Suprapubic skin (tissue), 4 donors: Measurements from ENCODE around the gene SLC37A4. TPM values are rescaled to one million over a fixed set of nuclear protein-coding genes. Genes with fewer than 3 reads are reported as not detected.

Experiments used
- DNase-seq, 2 donors: peaks; one replicate each; pipeline ENCODE4 v3.0.0-alpha.2; 2019; ENCODE audit warnings: low spot score in 2 of 2
- H3K27ac ChIP-seq: fragments of 200-600 bp; sonication (generic); one replicate; pipeline ENCODE4 v1.5.1; 2019
- H3K27me3 ChIP-seq: fragments of 200-600 bp; sonication (generic); one replicate; pipeline ENCODE4 v1.5.1; 2019
- H3K36me3 ChIP-seq: fragments of 200-600 bp; sonication (generic); one replicate; pipeline ENCODE4 v1.5.1; 2019
- H3K4me1 ChIP-seq: fragments of 200-600 bp; sonication (generic); one replicate; pipeline ENCODE4 v1.5.1; 2019
- H3K4me3 ChIP-seq: fragments of 200-600 bp; sonication (generic); one replicate; pipeline ENCODE4 v1.5.1; 2019; ENCODE audit warnings: mild to moderate bottlenecking
- H3K9me3 ChIP-seq: fragments of 200-600 bp; sonication (generic); one replicate; pipeline ENCODE4 v1.5.1; 2019
- EP300 ChIP-seq: sonication (generic); formaldehyde crosslinking; IDR thresholded peaks from one replicate; pipeline ENCODE4 v1.6.1; 2017; ENCODE audit warnings: antibody characterized with exemption
- POLR2A ChIP-seq, 2 donors: fragments of 450-650 bp; IDR thresholded peaks; one replicate each; pipeline ENCODE4 v1.6.1; 2017; ENCODE audit warnings: antibody characterized with exemption in 2 of 2, mild to moderate bottlenecking in 2 of 2, moderate library complexity in 2 of 2
- POLR2AphosphoS5 ChIP-seq, 3 donors: sonication (generic); formaldehyde crosslinking; IDR thresholded peaks; one replicate each; pipeline ENCODE4 v1.6.1; 2017; ENCODE audit warnings: antibody characterized with exemption in 3 of 3
- WGBS: methylation state at CpG from one replicate; pipeline ENCODE4 v1.1.5; 2018; 5-methylcytosine and 5-hydroxymethylcytosine counted together
- total RNA-seq, 4 donors: library from RNA; depleted of rRNA; stranded (reverse); fragments of >200 nt; gene quantifications; one replicate each; pipeline ENCODE4 v1.1.0, GENCODE V29; 2016
- TF ChIP-seq, protein P1 (sequence below), 2 donors: fragments of 200-600 bp in 1 of 2; fragments of 450-650 bp in 1 of 2; sonication (generic) in 1 of 2; IDR thresholded peaks; one replicate each; pipeline ENCODE4 v1.5.1; 2016 to 2019; ENCODE audit warnings: antibody characterized with exemption in 2 of 2, mild to moderate bottlenecking in 1 of 2, moderate library complexity in 1 of 2

Gene SLC37A4
- total RNA-seq, 4 donors from 2014 or later, result 17.8 to 24.5 (median 20.5) TPM

DNA sequence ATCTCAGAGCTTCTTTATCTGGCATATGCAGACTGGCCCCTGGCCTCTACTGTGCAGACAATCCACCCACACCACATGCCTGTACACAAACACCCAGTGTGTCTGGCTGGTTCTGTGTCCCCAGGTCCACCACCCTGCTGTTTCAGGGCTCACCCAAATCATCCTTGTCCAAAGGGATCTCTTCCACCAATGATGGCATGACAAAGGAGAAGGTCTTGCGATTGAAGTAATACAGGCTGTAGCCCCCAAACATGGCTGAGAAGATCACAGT is 1.7 kb downstream of the SLC37A4 start:
- 89% methylated on average over 1 of the region's 1 CpG for WGBS
- no peaks in the 10 kb centered on the region for H3K27me3 ChIP-seq
- no peak for DNase-seq
- H3K4me3 ChIP-seq, result peak overlapping the region; percentile 88
- no peaks in the 10 kb centered on the region for H3K9me3 ChIP-seq
- H3K4me1 ChIP-seq, result peaks cover 26% of the 10 kb centered on the region
- no peak overlapping the region for H3K27ac ChIP-seq
- no peak for TF ChIP-seq POLR2AphosphoS5 (IDR thresholded peaks at IDR 0.05)
- TF ChIP-seq EP300, result no peak
- no peak for TF ChIP-seq POLR2A (IDR thresholded peaks at IDR 0.05)
- TF ChIP-seq, protein P1, sequence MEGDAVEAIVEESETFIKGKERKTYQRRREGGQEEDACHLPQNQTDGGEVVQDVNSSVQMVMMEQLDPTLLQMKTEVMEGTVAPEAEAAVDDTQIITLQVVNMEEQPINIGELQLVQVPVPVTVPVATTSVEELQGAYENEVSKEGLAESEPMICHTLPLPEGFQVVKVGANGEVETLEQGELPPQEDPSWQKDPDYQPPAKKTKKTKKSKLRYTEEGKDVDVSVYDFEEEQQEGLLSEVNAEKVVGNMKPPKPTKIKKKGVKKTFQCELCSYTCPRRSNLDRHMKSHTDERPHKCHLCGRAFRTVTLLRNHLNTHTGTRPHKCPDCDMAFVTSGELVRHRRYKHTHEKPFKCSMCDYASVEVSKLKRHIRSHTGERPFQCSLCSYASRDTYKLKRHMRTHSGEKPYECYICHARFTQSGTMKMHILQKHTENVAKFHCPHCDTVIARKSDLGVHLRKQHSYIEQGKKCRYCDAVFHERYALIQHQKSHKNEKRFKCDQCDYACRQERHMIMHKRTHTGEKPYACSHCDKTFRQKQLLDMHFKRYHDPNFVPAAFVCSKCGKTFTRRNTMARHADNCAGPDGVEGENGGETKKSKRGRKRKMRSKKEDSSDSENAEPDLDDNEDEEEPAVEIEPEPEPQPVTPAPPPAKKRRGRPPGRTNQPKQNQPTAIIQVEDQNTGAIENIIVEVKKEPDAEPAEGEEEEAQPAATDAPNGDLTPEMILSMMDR (IDR thresholded peaks at IDR 0.05), result no peak
- H3K36me3 ChIP-seq, result peaks cover 16% of the 10 kb centered on the region

DNA sequence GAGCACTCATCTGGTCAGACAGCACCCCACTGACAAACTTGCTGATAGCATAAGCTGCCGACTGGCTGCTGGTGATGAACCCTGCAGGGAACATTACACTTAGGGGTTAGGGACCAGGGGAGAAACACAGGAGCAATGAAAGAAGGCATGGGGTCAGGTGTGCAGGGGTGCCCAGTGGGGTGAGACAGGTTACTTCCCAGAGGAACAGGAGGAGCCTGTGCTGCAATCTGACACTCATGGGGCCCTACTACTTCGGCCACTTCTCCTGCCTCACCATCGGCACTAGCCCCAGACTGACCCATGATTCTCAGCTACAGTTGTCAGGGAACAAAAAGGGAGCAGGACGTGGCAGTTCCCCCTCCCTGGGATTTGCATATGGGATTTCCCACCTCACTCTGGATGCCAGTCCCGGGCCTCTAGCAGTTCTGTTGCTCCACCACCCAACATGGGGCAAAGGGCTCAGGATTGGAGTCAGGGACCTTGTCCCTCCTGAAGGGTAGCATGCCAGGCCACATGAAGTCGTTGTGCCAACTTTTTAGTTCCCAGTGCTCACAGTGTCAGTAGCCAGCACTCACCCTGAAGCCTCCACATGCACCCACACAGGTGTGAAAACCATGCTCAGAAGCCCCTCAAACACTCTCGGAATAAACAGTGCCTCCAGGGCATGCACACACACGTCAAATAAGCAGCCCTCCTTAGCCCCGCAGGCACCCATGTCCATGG is 2.2 kb downstream of the SLC37A4 start:
- Histone ChIP-seq H3K27me3 (no peaks in the 10 kb centered on the region), H3K4me1 (peaks cover 26% of the 10 kb centered on the region), H3K9me3 (no peaks in the 10 kb centered on the region), H3K4me3 (no peak overlapping the region), H3K27ac (no peak overlapping the region), H3K36me3 (peaks cover 21% of the 10 kb centered on the region)
- TF ChIP-seq POLR2A (IDR thresholded peaks at IDR 0.05) (no peak), EP300 (no peak)
- TF ChIP-seq, protein P1 (IDR thresholded peaks at IDR 0.05), result no peak
- no peak for DNase-seq
- 71% methylated on average over 3 of the region's 9 CpGs for WGBS

DNA sequence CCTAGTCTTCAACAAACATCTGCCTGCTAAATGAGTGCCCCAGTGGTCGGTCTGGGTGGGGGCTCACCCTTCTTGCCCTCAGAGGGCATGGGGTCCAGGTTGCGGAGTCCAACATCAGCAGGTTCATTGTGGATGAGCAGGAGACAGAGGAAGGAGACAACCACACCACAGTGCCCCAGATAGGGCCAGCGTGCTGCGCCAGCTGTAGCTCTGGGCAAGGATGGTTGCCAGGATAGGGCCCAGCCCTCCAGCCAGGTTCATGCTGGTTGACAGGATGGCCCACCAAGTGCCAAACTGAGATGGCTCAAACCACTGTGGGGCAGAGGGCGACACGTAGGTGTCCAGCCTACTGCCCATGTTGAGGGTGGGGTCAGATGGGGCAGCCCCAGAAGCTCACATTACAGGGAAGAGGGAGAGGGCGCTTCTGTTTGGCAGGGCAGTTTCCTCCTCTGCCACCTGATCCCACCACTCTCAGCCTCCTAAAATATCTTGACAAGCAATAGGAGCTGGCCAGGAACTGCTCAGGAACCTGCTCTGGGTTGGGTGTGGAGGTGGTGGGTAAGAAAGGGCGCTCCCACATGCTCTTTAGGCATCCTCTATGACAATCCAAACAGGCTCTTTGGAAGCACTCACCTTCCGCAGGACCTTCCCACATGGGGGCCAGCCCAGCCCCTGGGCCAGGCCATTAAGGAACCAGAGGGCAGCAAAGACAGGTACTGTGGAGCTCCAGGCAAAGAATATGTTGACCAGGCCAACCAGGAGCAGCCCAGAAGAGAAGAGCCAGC is 2.9 kb downstream of the SLC37A4 start:
- Histone ChIP-seq H3K4me3 (no peak overlapping the region), H3K27ac (no peak overlapping the region), H3K27me3 (no peaks in the 10 kb centered on the region), H3K9me3 (no peaks in the 10 kb centered on the region), H3K36me3 (peaks cover 27% of the 10 kb centered on the region), H3K4me1 (peaks cover 28% of the 10 kb centered on the region)
- no peak for DNase-seq
- TF ChIP-seq POLR2AphosphoS5 (IDR thresholded peaks at IDR 0.05) (no peak), POLR2A (IDR thresholded peaks at IDR 0.05) (no peak), EP300 (no peak)
- TF ChIP-seq, protein P1 (IDR thresholded peaks at IDR 0.05), result no peak
- 91% methylated on average over 6 of the region's 9 CpGs for WGBS

DNA sequence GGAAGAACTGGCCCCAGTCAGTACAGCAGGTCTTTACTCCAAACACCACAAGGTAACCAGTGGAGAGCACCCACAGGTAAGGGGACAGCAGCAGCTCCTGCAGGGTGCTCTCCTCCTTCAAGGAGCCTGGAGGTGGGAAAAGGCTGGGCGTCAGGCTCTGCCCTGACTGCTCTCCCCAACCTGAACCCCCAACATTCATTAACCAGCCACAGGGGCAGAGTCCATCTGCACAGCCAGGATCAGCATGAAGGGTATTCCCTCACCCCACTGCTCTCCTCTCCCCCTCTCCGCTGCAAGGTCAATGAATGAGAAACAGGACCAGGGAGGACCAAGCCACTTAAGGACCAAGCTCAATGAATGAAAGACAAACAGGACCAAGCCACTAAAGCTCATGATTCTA is 3.7 kb downstream of the SLC37A4 start:
- TF ChIP-seq, protein P1 (IDR thresholded peaks at IDR 0.05), result no peak
- TF ChIP-seq POLR2AphosphoS5 (IDR thresholded peaks at IDR 0.05), result no peak
- TF ChIP-seq EP300, result no peak
- TF ChIP-seq POLR2A (IDR thresholded peaks at IDR 0.05), result no peak
- DNase-seq, result no peak
- no peaks in the 10 kb centered on the region for H3K9me3 ChIP-seq
- WGBS, result 100% methylated on average over 2 of the region's 2 CpGs
- H3K27me3 ChIP-seq, result no peaks in the 10 kb centered on the region
- no peak overlapping the region for H3K27ac ChIP-seq
- H3K4me1 ChIP-seq, result peaks cover 28% of the 10 kb centered on the region
- H3K4me3 ChIP-seq, result no peak overlapping the region
- H3K36me3 ChIP-seq, result peaks cover 31% of the 10 kb centered on the region

DNA sequence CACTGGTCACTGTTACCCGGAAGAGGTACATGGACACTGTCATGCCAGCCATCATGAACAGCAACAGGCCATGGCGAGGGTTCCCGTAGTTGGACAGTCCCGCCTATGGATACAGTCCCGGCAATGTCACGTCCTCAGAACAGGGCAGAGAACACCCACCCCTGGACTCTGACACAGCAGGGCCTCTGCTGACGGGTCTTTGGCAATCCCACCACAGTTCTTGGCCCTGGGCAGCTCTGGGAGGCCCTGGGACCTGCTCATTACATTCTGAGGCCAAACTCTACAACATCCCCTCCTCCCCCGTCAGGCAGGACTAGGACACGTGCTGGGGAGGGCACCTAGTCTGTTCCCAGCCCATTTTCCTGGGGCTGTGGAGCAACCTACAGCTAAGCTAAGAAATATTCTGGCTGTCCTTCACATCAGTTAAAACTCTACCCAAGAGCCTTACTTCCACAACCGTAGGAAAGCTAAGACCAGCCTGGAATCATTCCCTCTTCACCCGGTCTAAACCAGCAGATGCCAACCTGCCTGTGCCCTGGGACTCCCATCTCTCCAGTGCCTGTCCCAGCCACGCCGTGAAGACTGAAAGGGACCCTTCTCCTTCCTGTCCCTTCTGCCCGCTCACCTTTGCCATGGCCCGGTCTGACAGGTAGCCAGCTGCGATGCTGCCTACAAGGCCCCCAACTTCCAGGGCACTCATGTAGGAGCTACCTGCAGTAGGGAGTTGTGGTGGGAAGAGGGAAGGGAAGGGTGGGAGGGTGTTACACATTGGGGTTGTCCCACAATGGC is 4.5 kb downstream of the SLC37A4 start:
- peaks cover 34% of the 10 kb centered on the region for H3K36me3 ChIP-seq
- H3K27ac ChIP-seq, result no peak overlapping the region
- no peak for DNase-seq
- TF ChIP-seq, protein P1 (IDR thresholded peaks at IDR 0.05), result no peak
- TF ChIP-seq POLR2A (IDR thresholded peaks at IDR 0.05), result no peak
- no peak for TF ChIP-seq POLR2AphosphoS5 (IDR thresholded peaks at IDR 0.05)
- TF ChIP-seq EP300, result no peak
- H3K4me3 ChIP-seq, result no peak overlapping the region
- no peaks in the 10 kb centered on the region for H3K9me3 ChIP-seq
- H3K4me1 ChIP-seq, result peaks cover 31% of the 10 kb centered on the region
- no peaks in the 10 kb centered on the region for H3K27me3 ChIP-seq
- WGBS, result 89% methylated on average over 14 of the region's 16 CpGs
